ENCODE data around the gene BAIAP3.

The BAIAP3 gene

GRCh38 chr16:1299012-1299867 is 34.2 kb upstream of the BAIAP3 start:
- no peak for DNase-seq

DNA sequence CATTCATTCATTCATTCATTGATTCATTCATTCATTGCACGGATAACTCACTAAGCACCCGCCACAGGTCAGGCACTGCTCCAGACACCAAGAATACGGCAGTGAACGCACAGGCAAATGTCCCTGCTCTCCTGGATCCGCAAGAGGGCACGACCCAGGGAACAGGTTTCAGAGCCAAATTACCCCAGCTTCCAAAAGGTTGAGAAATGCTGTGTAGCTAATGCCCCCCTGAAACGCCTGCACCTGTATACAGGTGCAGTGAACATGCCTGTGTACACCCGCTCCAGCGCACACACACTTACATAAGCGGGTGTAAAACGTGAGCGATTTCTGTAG is 33.6 kb upstream of the BAIAP3 start:
- DNase-seq: no peak

DNA sequence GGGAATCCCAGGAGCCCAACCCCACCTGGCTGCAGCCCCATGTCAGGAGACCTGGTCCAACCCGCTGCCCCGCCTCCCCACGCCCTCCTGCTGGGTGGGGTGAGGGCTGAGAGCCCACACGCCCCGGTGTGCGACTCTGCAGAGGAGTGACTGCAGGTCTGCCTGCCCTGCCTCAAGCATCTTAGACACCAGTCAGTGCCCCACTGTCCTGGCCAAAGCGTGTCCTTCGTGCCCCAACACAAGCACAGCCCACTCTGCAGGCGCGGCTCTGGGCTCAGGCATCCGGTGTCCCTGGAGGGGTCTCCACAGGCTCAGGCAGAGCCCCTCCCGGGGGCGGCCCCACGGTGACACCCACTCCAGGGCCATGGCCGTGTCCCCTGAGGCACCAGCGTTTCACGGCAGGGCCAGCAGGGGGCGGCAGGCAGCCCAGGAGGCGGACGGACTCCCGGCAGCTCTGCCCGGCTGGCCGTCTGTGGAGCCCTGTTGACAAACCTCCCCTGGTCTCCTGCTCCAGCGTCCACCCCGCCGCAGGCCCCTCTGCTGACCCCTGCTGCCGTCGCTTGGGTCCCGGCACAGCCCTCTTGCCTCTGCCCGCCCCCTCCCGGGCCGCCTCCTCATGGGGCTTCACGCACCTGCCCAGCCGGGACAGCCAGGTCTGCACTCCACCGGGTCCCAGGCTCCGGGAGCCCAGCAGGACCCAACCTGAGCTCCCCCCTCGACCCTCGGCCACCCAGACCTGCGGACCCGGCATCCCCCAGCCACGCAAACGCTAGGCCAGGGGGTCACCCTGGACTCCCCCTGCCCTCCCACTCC is 32.6 kb upstream of the BAIAP3 start:
- DNase-seq: peak; percentile 3

- DNase-seq: no peak
Measured at GRCh38 chr16:1301562-1301961, 31.9 kb upstream of the BAIAP3 start.

DNA sequence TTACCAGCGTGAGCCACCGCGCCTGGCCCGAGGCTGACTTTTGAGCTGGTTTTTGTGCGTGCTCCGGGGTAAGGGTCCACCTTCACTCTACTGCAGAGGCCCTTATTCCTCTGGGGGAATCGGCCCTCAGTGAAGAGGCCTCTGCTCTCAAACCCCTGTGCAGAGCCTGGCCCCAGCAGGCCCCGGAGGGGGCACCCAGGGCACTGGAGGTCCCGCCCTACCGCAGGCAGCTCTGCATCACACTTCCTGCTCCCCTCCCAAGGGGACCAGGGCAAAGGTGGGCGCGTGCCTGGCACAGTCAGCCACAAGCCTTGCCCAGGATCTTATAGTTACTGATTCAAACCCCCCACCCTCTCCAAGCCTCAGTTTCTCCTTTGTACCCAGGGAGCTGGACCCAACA is 27.6 kb upstream of the BAIAP3 start:
- no peak for DNase-seq

DNA sequence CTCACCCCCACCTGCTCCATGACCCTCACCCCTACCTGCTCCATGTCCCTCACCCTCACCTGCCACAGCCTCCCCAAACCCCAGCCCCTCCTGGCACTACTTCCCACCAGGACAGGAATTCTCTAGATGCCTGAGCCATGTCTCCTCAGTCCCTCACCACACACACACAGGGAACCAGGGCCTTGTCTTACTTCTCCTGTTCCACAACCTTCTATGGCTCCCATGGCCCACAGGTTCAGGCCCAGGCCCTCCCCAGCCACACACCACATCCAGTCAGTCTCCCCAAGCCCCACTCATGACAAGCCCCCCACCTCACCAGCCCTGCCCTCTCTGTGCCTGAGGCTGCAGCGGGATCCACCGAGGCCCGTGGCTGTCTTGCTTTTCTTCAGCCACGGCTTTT is 27.1 kb upstream of the BAIAP3 start:
- no peak for DNase-seq

DNA sequence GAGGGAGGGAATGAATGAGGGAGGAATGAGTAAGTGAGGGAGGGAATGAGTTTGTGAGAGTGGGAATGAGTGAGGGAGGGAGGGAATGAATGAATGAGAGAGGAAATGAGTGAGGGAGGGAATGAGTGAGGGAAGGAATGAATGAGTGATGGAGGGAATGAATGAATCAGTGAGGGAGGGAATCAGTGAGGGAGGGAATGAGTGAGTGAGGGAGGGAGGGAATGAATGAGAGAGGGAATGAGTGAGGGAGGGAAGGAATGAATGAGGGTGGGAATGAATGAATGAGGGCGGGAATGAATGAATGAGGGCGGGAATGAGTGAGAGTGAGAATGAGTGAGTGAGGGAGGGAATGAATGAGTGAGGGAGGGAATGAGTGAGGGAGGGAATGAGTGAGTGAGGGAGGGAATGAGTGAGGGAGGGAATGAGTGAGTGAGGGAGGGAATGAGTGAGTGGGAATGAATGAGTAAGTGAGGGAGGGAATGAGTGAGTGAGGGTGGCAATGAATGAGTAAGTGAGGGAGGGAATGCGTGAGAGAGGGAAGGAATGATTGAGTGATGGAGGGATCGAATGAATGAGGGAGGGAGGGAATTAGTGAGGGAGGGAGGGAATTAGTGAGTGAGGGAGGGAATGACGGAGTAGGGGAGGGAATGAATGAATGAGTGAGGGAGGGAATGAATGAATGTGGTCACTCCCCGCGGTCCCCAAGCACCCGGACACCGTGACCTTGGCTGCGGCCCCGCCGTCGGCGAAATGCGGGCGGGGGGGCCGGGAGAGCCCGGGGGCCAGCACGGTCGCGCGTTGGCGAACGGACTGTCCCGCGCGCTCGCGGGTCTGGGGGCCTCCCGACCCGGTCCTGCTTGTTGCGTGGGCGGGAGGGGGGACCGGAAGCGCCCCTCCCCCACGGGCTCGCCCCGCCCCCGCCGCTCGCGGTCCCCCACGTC is 25.1 kb upstream of the BAIAP3 start:
- peak; percentile 41 for DNase-seq

- DNase-seq: peak; percentile 93
Measured at GRCh38 chr16:1308977-1309885, 24.2 kb upstream of the BAIAP3 start, which contains the start of gene UBE2I. Gene UBE2I (plus strand): TSS chr16:1309636. CDS start chr16:1314031, 4,395 bp downstream.

- peak; percentile 47 for DNase-seq
Measured at GRCh38 chr16:1309888-1310831, 23.3 kb upstream of the BAIAP3 start.

- DNase-seq: peak; percentile 3
Measured at GRCh38 chr16:1310832-1311200, 22.6 kb upstream of the BAIAP3 start.

DNA sequence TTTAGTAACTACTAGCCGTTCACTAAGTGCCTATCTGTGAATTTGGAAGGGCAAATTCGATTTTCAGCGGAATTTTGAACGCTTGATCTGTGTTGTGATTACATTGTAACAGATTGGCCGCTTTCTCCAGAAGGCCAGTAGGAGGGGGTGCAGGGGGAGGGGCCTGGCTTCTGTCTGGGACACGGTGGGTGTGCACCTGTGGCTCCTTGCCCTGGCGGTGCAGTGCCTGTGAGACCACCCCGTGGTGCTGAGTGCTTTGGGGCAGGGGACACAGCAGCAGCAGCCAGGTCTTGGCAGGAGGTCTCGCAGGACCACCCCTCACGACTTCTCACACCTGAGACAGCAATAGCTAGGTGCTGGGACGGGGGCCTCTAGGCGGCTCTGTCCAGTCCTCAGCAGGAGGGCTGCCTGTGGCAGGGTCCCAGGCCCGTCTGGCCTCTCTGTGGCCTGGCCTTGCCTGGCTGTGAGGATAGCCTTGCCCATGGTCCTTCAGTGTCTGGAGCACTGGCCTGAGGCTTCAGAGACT is 22.2 kb upstream of the BAIAP3 start:
- DNase-seq: no peak

- no peak for DNase-seq
Measured at GRCh38 chr16:1311738-1312466, 21.5 kb upstream of the BAIAP3 start.

- no peak for DNase-seq
Measured at GRCh38 chr16:1312467-1312816, 21.0 kb upstream of the BAIAP3 start.

GRCh38 chr16:1312903-1313302 is 20.5 kb upstream of the BAIAP3 start:
- DNase-seq: no peak

DNA sequence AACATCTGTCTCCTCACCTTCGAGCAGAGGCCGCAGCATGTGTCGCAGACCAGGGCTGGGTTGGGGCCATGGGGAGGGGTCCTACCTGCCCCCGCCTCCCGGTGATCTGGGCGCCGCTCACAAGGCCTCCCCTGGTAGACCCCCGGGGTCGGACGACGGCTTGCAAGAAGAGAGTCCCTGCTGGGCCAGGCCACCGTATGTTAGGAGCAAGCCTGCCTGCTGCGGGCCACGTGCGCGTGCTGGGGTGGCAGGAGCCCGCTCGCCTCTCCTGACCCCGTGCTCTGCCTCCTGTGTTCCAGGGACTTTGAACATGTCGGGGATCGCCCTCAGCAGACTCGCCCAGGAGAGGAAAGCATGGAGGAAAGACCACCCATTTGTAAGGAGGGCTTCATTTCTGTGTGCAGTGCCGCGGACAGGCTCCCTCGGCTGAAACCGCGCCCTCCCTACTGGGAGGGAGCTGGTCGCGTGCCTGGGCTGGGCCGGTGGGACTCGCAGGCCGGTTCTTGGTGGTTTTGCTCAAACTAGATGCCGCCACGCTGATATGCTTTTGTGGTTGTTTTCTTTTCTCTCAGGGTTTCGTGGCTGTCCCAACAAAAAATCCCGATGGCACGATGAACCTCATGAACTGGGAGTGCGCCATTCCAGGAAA is 19.6 kb upstream of the BAIAP3 start:
- no peak for DNase-seq

DNA sequence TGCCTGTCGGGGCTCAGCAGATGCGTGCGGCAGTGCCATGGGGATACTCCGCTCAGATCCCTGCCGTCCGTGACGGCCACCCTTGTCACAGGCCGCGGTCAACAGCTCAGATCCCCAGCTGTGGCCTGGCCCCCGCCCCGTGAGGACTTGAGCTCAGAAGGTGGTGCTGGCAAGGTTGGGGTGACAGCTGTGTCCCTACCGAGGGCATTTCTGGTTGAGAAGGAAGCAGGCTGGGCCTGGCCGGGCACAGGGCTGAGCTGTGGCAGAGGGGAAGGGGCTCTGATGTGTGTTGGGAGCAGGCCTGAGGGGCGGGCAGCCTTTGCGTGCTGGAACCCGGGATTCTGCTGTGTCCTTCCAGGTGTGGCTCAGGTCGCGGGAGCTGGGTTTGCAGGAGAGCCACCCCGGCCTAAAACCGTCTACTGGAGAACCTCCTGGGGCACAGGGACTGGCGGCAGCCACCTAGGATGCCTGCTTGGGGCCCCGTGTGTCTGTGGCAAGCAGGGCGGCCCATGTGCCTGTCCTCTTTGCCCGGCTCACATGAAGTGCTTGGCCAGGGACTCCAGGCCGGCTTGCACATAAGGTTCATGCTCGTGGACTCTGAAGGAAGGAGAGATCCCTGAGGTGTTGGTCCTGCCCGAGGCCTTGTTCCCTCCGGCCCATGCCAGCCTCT is 18.9 kb upstream of the BAIAP3 start:
- DNase-seq: no peak

DNA sequence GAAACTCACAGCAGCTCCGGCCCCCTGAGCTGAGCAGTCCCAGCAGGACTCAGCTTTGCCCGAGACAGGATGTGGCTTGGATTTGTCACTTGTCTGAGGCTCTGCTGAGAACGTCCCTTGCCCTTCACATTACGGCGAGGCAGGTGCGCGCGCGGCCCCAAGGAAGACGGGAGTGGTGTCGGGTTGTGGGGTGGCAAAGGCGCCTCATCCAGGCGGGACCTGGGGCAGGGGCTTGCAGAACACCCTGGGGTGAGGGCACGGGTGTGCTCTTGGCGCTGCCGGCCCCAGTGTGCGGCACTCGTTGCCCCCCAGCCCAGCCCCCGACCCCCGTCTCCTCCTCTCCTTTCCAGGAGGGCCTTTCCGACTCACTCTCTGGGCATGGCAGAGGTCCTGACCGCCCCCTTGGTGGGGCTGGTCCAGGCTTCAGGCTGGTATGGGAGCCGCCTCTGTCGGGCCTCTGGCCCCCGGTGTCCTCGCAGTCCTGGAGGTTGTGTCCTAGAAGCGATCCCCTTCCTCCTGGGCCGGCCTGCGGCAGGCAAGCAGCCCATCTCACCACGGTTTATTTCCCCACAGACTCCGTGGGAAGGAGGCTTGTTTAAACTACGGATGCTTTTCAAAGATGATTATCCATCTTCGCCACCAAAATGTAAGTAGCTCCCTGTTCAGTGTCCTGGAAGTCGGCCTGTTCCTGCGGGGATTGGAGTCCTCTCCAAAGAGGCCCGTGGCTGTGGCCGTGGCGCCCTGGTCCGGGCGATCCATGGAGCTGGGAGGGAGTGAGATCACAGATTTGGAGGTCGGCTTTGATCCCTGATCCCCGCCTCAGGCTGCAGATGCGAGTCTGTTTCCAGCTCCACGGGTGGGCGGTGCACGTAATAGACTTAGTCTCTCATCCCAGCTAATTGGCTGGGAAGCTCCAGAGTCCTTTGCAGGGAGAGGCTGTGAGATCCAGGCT is 18.1 kb upstream of the BAIAP3 start:
- no peak for DNase-seq

DNA sequence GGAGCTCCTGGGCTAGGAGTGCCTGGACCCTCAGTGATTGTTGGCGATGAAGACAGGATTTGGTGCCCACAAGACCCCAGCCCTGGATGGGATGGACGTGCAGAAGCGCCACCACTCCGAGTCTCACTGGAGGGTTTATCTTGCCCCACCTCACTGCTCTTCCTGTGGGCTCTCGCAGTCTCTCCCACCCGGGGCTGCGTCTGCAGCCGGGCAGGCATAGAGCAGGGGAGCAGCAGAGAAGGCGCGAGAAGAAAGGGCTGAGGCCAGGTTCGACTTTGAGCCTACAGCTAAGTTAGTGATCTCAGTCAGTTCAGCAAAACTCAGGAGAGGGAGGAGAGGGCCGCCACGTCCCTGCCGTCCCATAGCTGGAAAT is 17.4 kb upstream of the BAIAP3 start:
- DNase-seq: no peak
